Prostate gland (tissue), 2 donors: ENCODE results near the gene CKAP4.

ENCODE experiments used
- POLR2A ChIP-seq: fragments of 450-650 bp; IDR thresholded peaks from one replicate; pipeline ENCODE4 v1.6.1; 2016; ENCODE audit warnings: antibody characterized with exemption, mild to moderate bottlenecking
- TF ChIP-seq, protein P1 (sequence below), 4 experiments: fragments of 200-600 bp in 2 of 4; fragments of 450-650 bp in 2 of 4; sonication (generic) in 2 of 4; IDR thresholded peaks; 1 replicate in 3 of 4; 2 replicates in 1 of 4; pipeline ENCODE4 v1.5.1; 2016 to 2019; ENCODE audit warnings: antibody characterized with exemption in 4 of 4, mild to moderate bottlenecking in 2 of 4, moderate library complexity in 2 of 4

DNA sequence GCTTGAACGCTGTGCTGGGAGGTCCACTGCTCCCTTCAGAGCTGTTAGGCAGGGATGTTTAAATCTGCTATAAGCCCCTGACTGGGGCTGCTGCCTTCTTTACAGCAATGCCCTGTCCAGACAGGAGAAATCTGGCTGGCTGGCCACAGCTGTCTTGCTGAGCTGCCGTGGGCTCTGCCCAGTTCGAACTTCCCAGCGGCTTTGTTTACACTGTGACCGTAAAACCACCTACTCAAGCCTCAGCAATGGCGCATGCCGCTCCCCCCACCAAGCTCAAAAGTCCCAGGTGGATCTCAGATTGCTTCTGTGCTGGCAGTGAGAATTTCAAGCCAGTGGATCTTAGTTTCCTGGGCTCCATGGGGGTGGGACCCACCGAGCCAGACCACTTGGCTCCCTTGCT lies 35.8 kb downstream of the CKAP4 start:
- no peak for TF ChIP-seq POLR2A
- TF ChIP-seq, protein P1, sequence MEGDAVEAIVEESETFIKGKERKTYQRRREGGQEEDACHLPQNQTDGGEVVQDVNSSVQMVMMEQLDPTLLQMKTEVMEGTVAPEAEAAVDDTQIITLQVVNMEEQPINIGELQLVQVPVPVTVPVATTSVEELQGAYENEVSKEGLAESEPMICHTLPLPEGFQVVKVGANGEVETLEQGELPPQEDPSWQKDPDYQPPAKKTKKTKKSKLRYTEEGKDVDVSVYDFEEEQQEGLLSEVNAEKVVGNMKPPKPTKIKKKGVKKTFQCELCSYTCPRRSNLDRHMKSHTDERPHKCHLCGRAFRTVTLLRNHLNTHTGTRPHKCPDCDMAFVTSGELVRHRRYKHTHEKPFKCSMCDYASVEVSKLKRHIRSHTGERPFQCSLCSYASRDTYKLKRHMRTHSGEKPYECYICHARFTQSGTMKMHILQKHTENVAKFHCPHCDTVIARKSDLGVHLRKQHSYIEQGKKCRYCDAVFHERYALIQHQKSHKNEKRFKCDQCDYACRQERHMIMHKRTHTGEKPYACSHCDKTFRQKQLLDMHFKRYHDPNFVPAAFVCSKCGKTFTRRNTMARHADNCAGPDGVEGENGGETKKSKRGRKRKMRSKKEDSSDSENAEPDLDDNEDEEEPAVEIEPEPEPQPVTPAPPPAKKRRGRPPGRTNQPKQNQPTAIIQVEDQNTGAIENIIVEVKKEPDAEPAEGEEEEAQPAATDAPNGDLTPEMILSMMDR (IDR thresholded peaks at IDR 0.05), result no peak
